HCT116 (cell line): ENCODE results near the gene GABBR2.

ENCODE experiments used
- ELF1 ChIP-seq: IDR thresholded peaks from 2 replicates; pipeline ENCODE4 v1.6.1; 2012; ENCODE audit warnings: low read depth, borderline replicate concordance
- EZH2 ChIP-seq: fragments of 200-600 bp; sonication (generic); IDR thresholded peaks from 2 replicates; pipeline ENCODE4 v1.6.1; 2017; ENCODE audit warnings: antibody characterized with exemption, mixed run types
- EZH2phosphoT487 ChIP-seq: fragments of 200-600 bp; IDR thresholded peaks from 2 replicates; pipeline ENCODE4 v1.6.1; 2018; ENCODE audit warnings: antibody characterized with exemption, borderline replicate concordance
- SIN3A ChIP-seq: IDR thresholded peaks from 2 replicates; pipeline ENCODE4 v1.6.1; 2012; ENCODE audit warnings: low read depth
- YY1 ChIP-seq: IDR thresholded peaks from 2 replicates; pipeline ENCODE4 v1.6.1; 2011; ENCODE audit warnings: low read length, low read depth, moderate library complexity, mild to moderate bottlenecking; ENCODE audit not compliant: insufficient replicate concordance; ENCODE audit errors: extremely low read depth
- TF ChIP-seq, protein P1 (sequence below): IDR thresholded peaks from 2 replicates; pipeline ENCODE4 v1.6.1; 2012
- TF ChIP-seq, protein P2 (sequence below), 3 experiments: fragments of 200-600 bp in 1 of 3; sonication (generic) in 1 of 3; IDR thresholded peaks in 2 of 3; conservative IDR thresholded peaks in 1 of 3; 2 replicates each; pipeline ENCODE4 v1.5.1; 2012 to 2017; ENCODE audit warnings: low read depth in 2 of 3, low read length in 2 of 3, antibody characterized with exemption in 1 of 3, borderline replicate concordance in 1 of 3, control low read depth in 1 of 3, mild to moderate bottlenecking in 1 of 3, mixed read lengths in 1 of 3, mixed run types in 1 of 3, moderate library complexity in 1 of 3; ENCODE audit not compliant: insufficient read depth in 1 of 3

DNA sequence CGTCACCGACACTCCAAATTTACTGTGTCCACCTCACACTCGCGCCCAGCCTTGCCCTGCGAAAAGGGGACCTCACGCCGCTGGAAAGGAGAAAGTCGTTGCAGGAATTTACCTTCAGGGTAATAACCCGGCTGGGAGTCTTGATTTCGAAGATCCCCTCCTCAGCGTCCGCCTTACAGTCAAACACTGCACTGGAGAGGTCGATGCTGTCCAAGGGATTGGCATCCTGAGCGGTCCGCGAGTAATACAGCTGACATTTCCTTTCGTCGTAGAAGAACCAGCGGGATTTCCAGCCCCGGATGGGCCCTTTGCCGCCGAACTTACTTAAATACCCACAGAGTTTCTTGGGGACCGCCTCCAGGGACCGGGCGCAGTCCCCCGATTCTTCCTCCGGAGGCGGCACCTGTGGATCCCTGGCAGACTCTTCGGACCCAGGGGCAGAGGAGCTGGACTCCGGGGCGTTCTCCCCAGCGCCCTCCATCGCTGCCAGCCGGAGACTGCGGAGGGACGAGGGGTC, 453.6 kb downstream of the GABBR2 start:
- TF ChIP-seq EZH2 (no peak), YY1 (no peak), ELF1 (no peak), SIN3A (no peak), EZH2phosphoT487 (no peak)
- TF ChIP-seq, protein P1, sequence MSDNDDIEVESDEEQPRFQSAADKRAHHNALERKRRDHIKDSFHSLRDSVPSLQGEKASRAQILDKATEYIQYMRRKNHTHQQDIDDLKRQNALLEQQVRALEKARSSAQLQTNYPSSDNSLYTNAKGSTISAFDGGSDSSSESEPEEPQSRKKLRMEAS, result no peak
- TF ChIP-seq, protein P2, sequence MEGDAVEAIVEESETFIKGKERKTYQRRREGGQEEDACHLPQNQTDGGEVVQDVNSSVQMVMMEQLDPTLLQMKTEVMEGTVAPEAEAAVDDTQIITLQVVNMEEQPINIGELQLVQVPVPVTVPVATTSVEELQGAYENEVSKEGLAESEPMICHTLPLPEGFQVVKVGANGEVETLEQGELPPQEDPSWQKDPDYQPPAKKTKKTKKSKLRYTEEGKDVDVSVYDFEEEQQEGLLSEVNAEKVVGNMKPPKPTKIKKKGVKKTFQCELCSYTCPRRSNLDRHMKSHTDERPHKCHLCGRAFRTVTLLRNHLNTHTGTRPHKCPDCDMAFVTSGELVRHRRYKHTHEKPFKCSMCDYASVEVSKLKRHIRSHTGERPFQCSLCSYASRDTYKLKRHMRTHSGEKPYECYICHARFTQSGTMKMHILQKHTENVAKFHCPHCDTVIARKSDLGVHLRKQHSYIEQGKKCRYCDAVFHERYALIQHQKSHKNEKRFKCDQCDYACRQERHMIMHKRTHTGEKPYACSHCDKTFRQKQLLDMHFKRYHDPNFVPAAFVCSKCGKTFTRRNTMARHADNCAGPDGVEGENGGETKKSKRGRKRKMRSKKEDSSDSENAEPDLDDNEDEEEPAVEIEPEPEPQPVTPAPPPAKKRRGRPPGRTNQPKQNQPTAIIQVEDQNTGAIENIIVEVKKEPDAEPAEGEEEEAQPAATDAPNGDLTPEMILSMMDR (IDR thresholded peaks at IDR 0.05 in 2 of 3, conservative IDR thresholded peaks at IDR 0.05 in 1 of 3; ENCODE audit: borderline replicate concordance in 1 of 3, insufficient read depth in 1 of 3, low read depth in 2 of 3, low read length in 2 of 3), result no peak
